GM18519 (cell line): ENCODE results near the gene ARMC3.
"Not testable (repeated sequence)": the region's sequence is repeated elsewhere in the genome, so short reads cannot be mapped to it uniquely, and the experiment has no call there.

Experiments used
- ATAC-seq: cut with Tn5 transposase; IDR thresholded peaks from one replicate; pipeline ENCODE4 v1.9.1; 2021; ENCODE audit warnings: mild to moderate bottlenecking, moderate library complexity; ENCODE audit not compliant: unreplicated experiment, low FRiP score

Gene ARMC3

GRCh38 chr10:23069019-23069815, 141.4 kb downstream of the ARMC3 start:
- no peak for ATAC-seq

GRCh38 chr10:23070092-23070912, 142.4 kb downstream of the ARMC3 start:
- ATAC-seq = peak; percentile 23

DNA sequence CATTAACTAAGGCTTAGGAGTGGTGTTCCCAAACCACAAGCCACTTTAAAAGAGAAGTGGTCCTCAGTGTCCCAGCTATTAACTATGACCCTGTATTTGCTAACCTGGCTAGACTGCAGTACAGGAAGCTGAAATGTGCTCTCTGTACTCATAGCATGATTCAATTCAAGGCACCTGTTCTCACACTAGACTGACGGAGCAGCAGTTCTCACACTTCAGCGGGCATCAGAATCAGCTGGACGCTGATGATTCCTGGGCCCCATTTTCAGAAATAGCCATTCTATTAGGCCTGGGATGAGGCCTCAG, 143.0 kb downstream of the ARMC3 start:
- ATAC-seq = peak; percentile 73

- not testable (repeated sequence) for ATAC-seq
Observed at GRCh38 chr10:23072593-23072992, 144.7 kb downstream of the ARMC3 start.

- ATAC-seq = no peak
Observed at GRCh38 chr10:23073527-23073926, 145.7 kb downstream of the ARMC3 start.

DNA sequence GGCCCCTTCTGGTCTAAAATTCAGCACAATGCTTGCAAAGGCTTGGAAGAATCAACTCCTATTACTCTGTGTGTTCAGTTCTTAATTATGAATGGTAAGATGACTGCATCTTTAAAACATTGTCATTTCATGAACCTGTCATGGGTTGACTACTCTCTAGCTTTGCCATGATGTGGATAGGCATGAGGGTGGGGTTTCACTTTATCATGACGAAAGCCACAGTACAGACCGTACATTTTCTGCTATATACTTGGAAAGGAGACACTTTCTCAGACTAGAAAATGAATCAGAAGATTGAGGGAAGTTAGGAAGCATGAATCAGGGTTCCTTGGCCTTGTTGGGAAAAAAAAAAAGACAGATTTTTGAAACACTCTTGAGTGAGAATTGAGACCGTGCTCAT, 147.8 kb downstream of the ARMC3 start:
- ATAC-seq = no peak

GRCh38 chr10:23078114-23078513, 150.3 kb downstream of the ARMC3 start:
- no peak for ATAC-seq

GRCh38 chr10:23079700-23080099, 151.8 kb downstream of the ARMC3 start:
- ATAC-seq = no peak

DNA sequence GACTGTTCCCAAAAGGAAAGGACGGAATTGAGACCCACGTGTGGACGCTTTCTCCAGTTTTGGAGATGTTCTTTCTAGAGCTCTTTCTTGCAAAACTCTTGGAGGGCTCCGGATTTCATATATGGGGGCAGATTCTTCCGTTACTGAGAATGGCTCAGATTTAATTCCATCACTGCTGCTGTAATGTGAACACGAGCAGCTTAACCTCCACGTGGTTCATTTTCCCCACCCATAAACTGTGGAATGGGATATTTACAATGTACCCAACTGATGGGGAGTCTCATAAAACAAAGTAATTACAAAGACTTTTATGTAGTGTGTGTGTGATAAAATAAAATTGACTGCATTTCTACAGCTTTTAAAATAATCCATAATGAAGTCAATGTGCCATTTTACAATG, 152.4 kb downstream of the ARMC3 start:
- ATAC-seq = no peak

DNA sequence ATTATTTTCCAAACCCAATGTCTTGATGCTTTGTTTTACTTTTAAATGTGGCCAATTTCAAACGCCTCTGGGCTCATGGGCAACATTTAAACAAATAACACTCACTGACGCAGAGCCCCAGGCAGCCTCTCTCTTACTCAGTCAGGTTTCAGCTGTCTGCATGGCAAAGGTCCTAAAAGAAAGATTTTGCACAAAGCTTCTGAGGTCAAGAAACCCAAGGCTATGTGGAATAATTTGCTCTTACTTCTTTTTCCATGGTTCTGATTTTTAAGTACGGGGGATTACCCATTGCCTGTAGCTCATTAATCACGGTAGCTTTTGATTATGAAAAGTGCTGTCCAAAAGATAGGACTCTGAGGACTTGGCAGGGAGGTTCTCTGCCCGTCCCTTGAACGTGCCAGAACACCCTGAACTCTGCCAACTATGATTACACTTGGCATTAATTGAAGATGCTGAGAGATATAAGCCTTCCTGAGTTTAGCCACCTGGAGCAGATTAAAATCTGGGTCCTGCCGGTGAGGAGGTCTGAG, 153.4 kb downstream of the ARMC3 start:
- ATAC-seq = no peak

GRCh38 chr10:23081891-23082290, 154.0 kb downstream of the ARMC3 start:
- ATAC-seq = no peak
